Right kidney (tissue), 1 donor: Measurements from ENCODE around the gene OSM.

Experiments
- DNase-seq: peaks from one replicate; pipeline ENCODE4 v3.0.0-alpha.2; 2016

The OSM gene

GRCh38 chr22:30297991-30298701 is 31.5 kb upstream of the OSM start:
- no peak for DNase-seq

GRCh38 chr22:30297276-30297990 is 30.8 kb upstream of the OSM start:
- no peak for DNase-seq

GRCh38 chr22:30296833-30297232 is 30.2 kb upstream of the OSM start:
- no peak for DNase-seq

- no peak for DNase-seq
Measured at GRCh38 chr22:30296324-30296723, 29.7 kb upstream of the OSM start.

- no peak for DNase-seq
Measured at GRCh38 chr22:30295576-30295975, 28.9 kb upstream of the OSM start.

GRCh38 chr22:30294830-30295229 is 28.2 kb upstream of the OSM start:
- DNase-seq, result no peak

- DNase-seq, result no peak
Measured at GRCh38 chr22:30294066-30294465, 27.4 kb upstream of the OSM start.

GRCh38 chr22:30293026-30293425 is 26.4 kb upstream of the OSM start:
- no peak for DNase-seq

GRCh38 chr22:30292069-30292970 is 25.7 kb upstream of the OSM start:
- no peak for DNase-seq

GRCh38 chr22:30291058-30291892 is 24.6 kb upstream of the OSM start:
- no peak for DNase-seq

GRCh38 chr22:30290342-30291057 is 23.8 kb upstream of the OSM start:
- peak; percentile 39 for DNase-seq

- no peak for DNase-seq
Measured at GRCh38 chr22:30289980-30290313, 23.3 kb upstream of the OSM start.

GRCh38 chr22:30289141-30289979 is 22.7 kb upstream of the OSM start, which contains the start of gene CASTOR1:
Gene CASTOR1, minus strand, starts transcription at chr22:30289505. Its CDS starts 8 bp downstream, at chr22:30289497.
- peak; percentile 97 for DNase-seq

GRCh38 chr22:30288419-30289140 is 21.9 kb upstream of the OSM start:
- DNase-seq, result no peak

- DNase-seq, result peak; percentile 74
Measured at GRCh38 chr22:30287648-30288418, 21.2 kb upstream of the OSM start.

- DNase-seq, result peak; percentile 41
Measured at GRCh38 chr22:30286813-30287647, 20.4 kb upstream of the OSM start.

- no peak for DNase-seq
Measured at GRCh38 chr22:30286331-30286730, 19.7 kb upstream of the OSM start.

GRCh38 chr22:30285846-30286200 is 19.2 kb upstream of the OSM start:
- no peak for DNase-seq
